NCI-H146 treated with DMSO at 0.1 percent for 48 hours (cell line): Measurements from ENCODE around the gene IDH2.
"Not testable (repeated sequence)": the region's sequence is repeated elsewhere in the genome, so short reads cannot be mapped to it uniquely, and the experiment has no call there.

ENCODE experiments used
- DNase-seq: peaks from one replicate; lab custom pipeline; 2025; ENCODE audit not compliant: unreplicated experiment; lab: John Stamatoyannopoulos, UW

Gene IDH2

DNA sequence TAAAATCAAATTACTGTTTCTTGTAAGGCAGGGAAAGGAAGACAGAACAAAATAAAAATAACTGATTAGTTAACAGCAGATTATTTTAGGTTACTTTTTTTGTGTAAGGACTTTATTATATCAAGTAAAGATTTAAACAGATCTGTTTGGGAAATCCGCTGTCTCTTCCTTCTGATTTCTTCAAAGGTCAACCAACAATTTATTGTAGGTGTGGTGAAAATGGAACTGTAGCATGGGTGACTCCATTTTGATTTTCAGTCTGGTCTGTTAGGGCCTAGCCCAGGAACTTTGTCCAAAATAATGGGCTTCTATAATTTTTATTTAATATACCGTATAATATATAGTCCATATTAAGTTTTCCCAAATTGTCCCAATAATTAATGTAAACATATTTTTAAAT is 13.5 kb upstream of the IDH2 start:
- no peak for DNase-seq

DNA sequence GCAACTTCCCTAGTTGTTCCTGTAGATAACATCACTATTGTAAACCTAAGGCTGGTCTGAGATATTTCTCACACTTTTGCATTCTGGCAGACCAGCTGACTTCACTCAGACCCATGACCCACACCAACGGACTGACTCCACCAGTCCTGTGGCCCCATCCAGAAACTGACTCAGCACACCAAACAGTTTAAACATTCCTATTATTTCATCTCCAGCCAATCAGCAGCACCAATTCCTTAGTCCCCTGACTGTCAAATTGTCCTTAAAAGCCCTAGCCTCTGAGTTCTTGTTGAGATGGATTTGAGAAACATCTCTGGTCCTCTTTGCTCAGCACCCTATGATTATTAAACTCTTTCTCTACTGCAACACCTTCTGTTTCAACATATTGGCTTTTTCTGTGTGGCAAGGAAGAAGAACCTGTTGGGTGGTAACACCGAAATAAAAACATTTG is 12.2 kb upstream of the IDH2 start:
- DNase-seq = no peak

DNA sequence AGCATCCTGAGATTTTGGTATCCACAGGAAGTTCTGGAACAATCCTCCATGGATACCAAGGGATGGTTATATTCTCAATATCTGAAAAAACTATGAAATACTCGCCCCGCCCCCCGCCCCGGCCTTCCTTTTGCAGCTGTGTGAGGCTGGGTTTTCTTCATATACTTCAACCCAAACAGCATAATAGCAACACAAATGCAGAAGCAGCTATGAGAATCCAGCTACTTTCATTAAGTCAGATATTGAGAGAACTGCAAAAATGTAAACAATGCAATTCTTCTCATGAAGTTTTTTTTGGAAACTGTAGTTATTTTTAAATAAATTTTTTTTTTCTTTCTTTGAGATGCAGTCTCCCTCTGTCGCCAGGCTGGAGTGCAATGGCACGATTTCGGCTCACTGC is 10.9 kb upstream of the IDH2 start:
- no peak for DNase-seq

DNA sequence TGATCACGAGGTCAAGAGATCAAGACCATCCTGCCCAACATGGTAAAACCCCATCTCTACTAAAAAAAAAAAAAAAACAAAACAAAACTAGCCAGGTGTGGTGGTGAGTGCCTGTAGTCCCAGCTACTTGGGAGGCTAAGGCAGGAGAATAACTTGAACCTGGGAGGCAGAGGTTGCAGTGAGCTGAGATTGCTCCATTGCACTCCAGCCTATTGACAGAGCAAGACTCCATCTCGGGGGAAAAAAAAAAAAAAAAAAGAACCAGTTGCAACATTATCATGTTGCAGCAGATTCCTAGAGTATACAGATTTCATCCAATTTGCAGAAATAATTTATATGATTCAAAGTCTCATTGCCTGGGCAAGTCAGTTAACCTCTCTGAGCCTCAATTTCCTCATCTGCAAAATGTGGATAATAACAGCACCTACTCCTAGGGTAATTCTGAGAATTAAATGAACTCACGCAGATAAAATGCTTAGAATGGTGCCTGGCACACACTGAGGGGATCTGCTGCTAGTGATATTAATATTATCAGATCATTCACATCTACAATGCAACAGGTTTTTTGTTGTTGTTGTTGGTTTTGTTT is 7.0 kb upstream of the IDH2 start:
- DNase-seq = not testable (repeated sequence)

DNA sequence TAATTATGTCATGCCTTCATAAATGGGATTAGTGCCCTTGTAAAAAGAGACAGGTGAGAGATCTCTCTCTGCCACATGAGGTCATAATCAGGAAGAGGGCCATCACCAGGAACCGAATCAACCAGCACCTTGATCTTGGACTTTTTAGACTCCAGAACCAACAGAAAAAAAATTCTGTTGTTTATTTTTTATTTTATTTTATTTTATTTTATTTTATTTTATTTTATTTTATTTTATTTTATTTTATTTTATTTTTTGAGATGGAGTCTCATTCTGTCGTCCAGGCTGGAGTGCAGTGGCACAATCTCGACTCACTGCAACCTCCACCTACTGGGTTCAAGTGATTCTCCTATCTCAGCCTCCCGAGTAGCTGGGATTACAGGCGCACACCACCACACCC is 5.8 kb upstream of the IDH2 start:
- not testable (repeated sequence) for DNase-seq

DNA sequence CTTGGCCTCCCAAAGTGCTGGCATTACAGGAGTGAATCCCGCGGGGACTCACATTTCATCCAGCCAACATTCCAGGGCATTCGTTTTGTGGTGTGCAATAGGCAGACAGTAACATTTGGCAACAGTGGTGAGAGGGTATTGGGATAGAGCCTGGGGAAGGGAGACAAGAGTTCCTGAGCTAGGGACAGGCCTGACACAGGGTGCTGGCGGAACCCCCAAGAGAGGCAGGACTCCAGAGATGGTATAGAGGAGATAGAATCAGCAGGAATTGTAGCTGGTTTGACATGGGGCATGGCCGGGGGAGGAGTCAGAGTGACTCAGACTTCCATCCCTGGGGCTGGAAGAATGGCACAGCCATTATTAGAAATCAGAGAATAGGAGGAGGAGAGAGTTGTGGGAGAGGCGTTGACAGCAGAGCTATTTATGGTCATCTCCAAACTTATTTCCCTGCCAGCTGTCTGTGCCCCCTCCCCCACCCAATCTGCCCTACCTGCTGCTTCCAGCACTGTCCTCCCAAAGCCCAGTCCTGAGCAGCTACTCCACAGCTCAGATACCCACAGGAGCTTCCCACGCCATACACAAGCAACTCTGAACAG is 4.4 kb upstream of the IDH2 start:
- peak; percentile 28 for DNase-seq

DNA sequence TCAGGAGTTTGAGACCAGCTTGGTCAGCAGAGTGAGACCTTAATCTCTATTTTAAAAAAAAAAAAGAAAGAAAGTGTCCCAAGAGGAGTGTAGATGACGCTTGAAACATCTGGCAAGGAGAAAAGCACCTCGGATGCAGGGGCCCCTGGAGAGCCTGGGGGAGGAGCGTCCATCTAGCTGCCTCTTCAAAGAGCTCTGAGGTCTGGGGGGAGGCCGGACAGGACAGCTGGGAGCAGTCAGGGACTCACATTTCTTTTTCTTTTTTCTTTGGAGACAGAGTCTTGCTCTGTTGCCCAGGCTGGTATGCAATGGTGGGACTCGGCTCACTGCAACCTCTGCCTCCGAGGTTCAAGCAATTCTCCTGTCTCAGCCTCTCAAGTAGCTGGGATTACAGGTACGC is 3.3 kb upstream of the IDH2 start:
- no peak for DNase-seq

DNA sequence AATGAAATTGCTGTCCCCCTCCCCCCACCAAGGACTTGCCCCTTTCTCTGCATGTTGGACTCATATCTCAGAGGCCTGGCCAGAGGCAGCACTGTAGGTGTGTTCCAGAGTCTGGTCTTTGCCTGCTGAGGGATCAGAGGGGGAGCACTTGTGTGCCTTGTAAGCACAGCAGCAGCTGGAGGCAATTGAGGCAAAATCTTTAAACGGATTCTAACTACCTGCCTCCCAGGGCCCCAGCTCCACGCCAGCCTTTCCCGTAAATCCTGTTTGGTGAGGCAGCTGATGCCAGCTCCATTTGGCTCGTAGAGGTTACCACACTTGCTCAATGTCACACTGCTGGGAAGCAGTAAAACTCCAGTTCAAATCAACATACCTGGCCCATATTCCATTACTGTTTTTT is 2.3 kb upstream of the IDH2 start:
- no peak for DNase-seq

DNA sequence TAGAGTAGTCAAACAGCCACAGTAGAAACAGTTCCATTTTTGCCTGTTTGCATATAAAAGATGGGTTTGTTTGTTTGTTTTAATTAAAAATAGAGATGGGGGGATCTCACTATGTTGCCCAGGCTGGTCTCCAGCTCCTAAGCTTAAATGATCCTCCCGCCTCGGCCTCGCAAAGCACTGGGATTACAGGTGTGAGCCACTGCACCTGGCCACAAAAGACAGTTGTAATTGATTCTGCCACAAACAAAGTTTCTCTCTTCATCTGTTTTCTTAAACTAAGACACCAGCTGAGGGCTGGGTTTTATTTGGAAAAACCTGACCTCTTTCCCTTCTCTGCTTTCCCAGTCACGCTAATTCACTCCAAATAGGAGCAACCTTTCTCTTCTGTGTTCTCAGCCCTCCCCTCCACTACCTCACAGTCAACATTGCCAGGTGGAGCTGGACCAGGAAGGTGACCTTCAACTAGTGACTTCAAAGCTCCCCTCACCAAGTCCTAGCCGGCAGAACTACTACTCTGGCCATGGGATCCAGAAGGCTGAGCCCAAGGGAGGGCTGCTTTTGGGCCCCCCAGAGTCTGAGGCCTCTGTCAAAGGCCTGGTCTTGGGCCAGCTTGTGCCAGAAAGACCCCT is 1.5 kb upstream of the IDH2 start:
- peak; percentile 26 for DNase-seq

DNA sequence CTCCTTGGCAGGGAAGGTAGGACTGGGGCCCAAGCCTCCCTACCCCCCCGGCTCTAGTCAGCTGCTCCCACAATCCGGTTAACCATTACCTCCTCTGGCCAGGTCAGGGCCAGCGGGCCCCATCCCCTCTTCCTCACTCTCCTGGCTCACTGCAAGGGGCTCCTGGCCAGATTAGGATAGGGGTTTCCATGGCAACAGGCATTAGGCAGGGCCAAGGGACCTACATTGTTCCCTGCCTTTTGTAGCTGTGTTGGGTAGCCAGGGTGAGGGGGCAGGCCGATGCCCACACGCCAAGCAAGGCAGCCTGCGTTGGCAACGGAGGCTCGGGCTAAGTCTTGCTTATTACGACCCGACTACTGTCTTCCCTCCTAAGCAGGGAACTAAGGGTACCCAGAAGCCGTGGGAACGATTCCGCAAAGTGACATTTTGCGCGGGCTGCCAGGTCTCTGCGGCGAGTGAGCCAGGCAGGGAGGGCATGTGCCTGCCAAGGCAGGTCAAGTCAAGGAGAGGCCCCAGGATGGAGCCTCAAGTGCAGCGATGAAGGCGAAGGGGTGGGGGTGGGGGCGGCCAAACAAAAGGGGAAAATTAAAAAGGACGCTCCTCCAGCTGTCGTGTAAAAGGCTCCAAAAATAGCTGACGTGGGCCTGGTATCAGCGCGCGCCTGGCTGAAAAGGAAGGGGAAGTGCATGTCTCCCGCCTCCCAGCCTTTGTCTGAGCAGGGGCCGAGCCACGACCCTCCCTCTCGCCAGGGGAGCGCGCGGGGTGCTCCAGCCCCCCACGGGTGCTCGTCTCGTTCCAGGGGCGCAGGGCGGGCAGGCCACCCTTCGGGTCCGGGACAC is 919 bp downstream of the IDH2 start:
- DNase-seq = peak; percentile 19

DNA sequence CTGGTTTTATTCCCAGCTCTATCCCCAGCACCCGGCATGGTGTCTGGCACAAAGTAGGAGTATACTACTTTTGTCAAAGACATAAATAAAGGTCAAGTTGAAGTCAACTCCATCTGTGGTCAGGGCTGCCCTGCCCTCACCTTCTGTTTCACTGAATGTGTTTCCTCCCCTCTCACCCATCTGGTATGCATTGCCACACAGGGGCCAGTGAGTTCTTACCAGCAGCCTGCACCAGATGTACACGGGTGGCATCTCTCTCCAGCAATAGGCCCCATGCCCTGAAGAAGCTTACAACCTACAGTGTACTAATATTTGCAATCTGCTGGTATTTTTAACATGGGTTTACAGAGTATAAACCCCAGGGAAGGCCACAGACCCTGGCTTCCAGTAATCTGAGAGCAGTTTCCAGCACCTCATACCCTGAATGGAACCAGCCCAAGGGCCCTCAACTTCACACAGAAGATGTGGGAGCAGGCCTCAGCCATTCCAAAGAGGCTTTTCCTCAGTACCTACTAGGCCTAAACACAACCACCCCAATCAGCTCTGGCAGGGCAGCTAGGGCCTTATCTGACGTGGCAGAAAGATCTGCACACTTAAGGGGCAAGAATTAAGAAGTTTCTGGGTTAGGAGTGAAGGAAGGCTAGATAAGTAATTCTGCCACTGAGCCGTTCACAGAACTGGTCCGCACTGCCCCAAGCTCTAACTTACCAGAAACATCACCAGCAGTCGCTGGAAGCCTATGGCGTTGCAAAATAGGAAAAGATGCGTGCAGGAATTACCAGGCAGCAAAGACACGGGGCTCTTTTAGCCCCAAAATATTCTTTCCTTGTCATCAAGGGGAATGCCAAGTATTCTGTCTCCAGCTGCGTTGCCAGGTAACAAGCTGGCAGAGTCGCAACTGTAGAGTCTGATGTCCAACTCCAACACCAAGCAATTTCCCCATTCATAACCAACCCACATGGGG is 2.1 kb downstream of the IDH2 start:
- no peak for DNase-seq

DNA sequence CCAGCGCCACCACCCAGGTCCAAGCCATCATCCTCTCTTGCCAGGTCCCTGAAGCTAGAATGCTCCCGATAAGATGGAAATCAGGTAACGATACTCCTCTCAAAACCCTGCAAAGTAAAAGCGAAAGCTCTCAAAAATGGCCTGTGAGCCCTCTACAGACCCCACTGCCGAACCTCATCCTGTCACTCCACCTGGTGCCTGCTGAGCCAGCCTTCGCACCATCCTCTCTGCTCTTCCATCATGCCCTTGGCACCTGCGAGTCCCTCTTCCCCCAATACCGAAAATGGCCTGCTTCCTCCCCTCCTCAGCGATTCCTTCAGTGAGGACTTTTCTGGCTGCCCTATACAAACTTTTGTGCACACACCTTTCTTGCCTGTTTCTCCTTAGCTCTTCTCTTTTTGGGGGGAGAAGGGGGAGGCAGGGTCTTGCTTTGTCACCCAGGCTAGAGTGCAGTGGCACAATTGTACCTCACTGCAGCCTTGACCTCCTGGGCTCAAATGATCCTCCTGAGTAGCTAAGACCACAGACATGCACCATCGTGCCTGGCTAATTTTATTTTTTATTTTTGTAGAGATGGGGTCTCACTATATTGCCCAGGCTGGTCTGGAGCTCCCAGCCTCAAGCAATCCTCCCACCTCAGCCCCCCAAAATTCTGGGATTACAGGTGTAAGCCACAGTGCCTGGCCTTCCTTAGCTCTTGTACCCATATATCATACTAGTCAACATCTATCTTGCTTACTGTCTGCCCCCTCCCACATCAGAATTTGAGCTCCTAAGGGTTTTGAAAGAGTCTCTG is 3.0 kb downstream of the IDH2 start:
- DNase-seq = no peak

DNA sequence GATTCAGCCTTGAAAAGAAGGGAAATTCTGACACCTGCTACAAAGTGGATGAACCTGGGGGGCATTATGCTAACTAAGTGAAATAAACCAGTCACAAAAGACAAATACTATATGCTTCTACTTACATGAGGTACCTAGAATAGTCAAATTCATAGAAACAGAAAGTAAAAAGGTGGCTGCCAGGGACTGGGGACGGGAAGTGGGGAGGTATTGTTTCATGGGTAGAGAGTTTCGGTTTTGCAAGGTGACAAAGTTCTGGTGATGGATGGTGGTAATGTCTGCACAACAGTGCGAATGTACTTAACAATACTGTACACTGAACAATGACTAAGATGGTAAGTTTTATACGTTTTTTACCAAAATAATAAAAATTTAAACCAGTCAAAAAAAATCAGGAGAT is 4.8 kb downstream of the IDH2 start:
- no peak for DNase-seq

DNA sequence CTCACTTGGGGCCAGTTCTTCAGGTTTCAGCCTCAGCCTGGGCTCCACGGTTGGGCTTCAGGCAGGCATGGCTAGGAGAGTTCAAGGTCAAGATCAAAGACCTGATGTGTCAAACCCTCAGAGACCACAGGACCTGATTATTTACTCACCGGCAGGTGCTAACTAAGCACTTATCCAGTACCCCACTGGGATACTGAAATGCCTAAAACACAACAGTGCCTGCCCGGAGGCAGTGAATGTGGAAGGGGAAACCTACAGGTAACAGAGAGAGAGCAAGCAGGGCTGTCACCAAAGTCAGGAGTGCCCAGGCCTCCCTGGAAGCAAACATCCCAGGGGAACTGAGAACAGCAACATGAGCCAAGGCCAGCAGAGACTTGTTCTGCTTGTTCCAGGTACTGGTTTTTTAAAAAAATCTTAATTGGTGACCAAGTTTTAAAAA is 6.7 kb downstream of the IDH2 start:
- peak; percentile 81 for DNase-seq

DNA sequence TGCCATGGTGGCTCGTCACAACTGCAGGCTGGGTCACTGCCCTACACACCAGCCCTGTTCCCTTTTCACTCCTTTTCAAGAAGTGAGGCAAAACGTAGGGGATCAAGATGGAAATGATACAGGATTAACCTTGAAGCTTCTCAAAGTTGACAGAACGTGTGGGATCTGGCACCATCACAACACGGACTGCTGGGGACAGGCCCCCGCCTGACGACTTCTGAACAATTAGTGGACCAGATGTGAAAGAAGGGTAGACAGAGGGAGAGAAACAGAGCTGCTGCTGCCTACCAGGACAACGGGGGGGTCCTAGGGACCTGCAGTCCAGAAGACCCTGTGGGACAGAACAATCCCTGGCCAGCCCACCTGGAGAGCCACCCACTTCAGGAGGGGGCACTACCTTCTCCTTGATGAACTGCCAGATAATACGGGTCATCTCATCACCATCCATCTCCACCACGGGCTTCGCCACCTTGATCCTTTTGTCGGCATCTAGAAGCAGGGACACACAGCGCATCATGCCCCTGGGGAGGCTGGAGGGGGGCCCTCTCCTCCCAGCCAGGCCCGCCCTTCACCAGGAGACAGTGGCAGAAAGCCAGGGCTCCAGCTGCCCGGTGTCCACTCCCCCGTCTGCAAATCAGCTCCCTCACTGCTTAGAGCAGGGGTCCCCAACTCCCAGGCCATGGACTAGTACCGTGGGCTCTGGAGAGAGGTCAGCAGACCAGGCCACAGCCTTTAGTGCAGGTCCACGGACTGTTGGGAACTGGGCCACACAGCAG is 10.9 kb downstream of the IDH2 start:
- no peak for DNase-seq

DNA sequence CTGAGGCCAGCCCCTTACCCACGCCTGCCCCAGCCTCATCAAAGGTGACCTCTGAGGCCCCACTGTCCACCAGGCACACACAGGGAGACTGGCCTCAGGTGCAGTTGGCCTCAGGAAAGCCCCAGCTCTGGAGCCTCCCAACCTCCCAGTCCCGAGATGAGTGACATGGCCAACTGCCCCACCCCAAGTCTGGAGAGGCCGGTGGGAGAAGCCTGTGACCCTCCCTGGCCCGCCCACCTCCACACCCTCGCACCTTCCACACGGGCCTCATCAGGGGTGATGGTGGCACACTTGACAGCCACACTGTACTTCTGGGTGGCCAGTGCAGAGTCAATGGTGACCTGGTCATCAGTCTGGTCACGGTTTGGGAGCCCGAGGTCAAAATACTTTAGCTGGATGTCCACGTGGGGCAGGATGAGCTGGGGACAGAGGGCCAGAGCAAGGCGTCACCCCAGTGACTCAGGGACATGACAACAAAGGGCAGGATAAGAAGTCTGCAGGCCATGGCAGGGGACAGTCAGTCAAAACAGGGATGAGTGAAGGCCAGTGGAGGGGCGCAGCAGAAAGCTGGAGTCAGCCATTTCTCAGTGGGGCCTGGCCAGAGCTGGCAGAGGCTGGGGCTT is 11.9 kb downstream of the IDH2 start:
- DNase-seq = no peak

DNA sequence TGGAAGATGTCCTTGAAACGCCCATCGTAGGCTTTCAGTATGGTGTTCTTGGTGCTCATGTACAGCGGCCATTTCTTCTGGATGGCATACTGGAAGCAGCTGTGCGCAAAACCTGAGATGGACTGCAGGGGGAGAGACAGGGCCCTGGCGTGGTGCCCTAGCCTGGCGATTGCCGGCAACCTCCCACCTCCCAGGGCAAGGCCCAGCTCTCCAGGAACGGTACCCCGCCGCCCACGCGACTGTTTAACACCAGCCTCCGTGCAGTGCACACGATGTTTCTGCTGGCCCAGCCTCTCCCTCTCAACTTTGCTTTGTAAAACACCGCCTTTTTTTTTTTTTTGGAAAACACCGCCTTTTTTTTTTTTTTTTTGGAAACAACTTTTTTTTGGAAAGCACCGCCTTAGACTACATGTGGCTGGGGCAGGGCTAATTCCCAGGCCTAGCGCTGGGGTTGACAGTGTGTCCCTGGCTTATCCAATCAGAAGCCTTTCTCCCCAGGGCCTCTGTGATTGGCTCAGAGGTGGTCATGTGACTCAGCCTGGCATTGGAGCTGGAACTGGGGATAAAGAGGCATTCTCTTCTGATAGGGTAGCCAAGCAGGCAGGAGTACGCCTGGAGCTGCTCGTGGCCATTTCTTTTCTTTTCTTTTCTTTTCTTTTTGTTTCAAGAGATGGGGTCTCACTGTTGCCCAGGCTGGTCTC is 14.7 kb downstream of the IDH2 start:
- DNase-seq = no peak

DNA sequence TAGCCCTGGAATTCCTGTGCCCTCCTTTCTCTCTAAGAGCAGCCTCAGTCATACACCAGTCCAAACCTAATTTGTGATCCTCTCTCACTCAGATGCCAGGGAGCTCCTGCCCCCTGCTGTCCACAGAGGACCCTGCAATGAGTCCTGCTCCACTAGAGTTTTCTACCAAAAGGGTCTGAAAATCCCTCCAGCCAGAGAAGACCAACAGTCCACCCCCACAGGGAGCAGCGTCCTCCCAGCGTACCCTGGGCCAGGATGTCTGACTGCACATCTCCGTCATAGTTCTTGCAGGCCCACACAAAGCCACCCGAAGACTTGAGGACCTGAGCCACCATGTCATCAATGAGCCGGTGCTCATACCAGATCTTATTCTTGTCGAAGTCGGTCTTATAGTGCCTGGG is 15.4 kb downstream of the IDH2 start:
- no peak for DNase-seq
